NCI-H345 treated with DMSO at 0.1 percent for 48 hours (cell line): ENCODE data around the gene PUM1.

ENCODE experiments used
- DNase-seq: peaks from one replicate; lab custom pipeline; 2025; ENCODE audit not compliant: unreplicated experiment; lab: John Stamatoyannopoulos, UW

PUM1 gene

DNA sequence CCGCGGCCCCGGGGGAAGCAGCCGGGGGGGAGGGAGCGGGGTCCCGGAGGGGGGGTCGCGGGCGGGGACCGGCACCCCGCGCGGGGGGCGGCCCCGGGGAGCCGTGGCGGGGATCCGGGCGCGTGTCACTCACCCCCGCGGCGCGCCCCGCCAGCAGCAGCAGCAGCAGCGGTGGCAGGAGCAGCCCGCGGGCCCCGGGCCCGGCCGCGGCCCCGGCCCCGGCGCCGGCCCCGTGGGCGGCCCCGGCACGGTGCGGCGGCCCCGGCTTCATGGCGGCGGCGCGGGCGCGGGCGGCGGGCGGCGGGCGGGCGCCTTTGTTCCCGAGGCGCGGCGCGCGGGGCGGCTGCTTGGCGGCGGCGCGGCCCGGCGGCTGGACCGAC lies 157.2 kb downstream of the PUM1 start:
- DNase-seq = no peak

DNA sequence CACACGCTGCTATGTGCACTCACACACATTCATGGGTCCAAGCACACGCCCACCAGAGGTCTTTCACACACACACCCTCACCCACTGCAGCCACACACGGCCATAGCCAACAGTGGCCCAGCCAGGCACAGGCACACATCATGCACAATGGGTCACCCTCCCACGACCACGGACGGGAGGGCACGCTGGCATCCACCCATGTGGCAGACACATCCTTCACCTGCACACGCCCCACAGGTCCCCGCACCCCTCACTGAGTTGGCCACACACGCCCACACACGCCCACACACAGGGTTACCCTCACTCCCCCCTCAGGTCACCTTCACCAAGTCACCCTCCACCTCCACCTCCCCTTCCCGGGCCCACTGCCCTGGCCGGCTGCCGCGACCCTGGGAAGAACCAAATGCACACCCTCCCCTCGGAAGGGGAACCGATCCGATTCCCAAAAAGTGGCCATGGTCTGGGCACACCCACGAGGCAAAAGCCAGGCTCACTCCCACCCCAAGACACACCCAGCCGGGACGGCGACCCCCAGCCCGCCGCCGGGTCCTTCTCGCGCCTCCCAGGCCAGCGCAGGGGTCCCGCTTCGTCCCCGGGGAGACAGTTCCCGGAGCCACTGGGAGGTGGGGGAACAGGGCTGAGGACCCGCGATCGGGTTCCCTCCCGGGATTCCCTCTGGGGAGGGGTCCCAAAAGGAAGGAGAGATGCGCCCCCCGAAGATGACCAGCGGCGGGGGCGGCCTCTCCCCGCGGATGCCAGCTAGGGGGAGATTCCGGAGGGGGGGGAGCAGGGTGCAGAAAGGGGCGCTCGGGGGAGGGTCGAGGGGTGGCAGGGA lies 157.8 kb downstream of the PUM1 start:
- no peak for DNase-seq

DNA sequence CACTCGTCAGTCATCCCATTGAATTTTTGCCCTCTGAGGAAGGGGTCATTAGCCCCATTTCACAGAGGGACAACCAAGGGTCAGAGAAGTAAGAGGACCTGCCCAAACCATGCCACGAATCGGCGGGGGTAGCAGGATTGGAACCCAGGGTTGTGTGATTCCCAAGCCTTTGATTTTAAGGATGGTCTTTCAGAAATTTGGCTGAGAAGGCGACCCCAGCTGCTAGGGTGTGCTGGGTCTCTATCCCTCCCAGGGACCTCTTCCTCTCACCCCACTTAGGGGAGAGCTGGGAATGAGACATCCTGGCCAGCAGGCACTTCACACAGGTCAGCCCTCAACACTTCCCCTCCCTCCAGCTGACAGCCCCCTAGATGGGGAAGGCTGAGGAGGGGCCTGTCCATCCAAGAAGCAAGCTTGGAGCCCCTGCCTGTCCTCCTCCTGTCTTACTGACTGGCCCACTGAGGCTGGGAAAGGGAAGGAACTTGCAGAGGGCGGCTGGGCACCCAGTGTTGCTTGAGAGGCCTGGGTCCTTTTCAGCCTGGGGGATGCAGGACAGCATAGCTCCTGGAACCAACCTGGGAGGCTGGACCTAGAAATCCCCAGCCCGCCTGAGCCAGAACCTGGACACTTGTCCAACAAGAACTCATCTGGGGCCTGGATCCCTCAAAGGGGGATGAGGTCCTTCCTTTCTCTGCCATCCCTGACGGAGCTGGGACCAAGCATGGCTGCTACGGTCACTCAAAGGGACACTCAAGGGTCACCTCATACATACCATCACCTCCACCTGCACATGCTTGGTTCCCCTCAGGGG lies 158.7 kb downstream of the PUM1 start:
- DNase-seq = no peak

DNA sequence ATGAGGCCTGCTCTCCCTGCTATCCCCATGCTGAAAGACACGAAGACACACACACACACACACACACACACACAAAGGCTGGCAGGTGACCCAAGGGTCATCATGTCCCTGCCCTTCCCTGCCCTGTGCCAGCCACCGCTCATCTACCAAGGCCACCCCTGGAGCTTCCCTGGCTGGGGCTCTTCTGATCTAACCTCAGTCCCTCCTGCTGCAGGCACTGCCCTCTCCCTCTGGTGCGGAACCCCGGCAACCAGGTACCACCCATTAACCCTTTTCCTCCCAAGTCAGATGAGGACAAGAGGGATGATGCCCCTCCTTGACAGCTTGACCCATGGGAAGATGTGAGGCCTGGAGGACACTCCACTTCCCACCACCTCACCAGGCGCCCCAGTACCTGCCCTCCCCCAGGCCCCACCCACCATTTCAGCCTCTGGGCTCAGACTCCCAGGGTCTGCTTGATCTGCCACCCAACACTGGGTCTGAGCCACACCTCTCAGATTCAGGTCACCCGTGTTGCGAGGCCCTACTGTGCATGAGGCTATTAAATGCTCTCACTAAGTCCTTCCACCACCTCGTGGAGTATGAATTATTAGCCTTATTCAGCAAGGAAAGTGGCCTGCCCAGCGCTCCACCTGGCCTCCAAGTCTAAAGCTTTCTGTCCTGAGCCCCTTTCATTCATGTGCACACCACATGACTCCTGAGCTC lies 159.4 kb downstream of the PUM1 start:
- DNase-seq = no peak

DNA sequence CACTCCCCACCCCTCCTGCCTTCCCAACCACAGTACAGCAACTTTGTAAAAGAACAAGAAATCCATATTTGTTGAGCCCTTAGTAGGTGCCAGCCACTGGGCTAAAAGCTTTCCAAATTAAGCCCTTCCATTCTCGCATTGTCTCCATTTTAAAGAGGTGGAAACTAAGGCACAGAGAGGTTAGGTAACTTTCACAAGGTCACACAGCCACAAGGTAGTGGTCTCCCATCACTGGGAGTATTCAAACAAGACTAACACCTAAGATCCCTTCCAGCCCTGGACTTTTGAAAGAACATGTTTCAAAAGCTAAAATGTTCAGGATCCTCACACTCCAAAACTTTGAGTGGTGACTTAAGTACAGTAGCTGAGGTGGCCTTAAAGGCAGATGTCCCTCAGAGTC lies 160.1 kb downstream of the PUM1 start:
- no peak for DNase-seq

DNA sequence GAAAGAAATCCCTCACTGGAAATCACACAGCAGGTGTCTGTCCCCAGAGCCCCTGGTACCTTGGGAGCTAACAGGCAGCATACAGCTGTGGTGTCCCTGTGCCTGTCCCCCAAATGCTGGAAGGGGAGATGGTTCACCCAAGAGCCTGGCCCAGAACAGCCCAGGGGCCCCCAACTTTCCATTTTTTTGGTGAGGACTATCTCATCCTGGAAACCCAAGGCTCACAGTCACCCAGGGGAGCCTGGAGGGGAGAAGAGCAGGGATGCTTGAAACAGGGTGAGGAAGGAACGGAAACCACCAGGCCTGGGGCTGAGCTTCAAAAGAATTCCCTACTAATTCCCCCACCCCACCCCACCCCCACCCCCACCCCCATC lies 160.6 kb downstream of the PUM1 start:
- no peak for DNase-seq

DNA sequence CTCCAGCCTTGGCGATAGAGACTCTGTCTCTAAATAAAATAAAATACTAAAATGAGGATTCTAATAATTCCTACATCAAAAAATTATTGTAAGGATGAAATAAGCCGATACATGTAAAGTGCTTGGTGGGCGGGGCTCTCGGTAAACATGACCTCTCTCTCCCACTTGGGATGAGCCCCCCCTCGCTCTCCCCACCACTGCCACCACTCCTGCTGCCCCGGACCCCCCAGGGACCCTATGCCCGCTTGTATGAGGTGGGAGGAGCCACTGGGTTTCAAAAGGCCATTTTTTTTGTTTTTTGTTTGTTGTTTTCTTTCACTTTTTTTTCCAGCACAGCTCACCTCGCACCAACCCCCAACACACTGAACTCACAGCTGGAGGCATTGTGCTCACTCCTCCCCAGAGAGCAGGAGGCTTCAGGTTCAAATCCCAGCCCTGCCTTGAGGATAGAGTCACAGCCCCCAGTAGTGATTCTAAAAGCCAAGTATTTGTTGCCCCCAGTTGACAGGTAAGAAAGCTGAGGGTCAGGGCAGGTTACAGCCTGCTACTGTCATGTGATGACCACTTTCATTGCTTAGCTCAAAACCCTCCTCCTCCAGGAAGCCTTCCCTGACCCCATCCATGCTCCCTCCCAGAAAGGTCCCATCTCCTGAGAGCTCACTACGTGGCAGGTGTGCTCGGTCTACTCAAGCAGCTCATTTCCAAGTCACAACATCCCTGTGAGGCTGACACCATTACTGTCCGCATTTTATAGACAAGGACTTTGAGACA lies 161.1 kb downstream of the PUM1 start:
- DNase-seq = no peak

DNA sequence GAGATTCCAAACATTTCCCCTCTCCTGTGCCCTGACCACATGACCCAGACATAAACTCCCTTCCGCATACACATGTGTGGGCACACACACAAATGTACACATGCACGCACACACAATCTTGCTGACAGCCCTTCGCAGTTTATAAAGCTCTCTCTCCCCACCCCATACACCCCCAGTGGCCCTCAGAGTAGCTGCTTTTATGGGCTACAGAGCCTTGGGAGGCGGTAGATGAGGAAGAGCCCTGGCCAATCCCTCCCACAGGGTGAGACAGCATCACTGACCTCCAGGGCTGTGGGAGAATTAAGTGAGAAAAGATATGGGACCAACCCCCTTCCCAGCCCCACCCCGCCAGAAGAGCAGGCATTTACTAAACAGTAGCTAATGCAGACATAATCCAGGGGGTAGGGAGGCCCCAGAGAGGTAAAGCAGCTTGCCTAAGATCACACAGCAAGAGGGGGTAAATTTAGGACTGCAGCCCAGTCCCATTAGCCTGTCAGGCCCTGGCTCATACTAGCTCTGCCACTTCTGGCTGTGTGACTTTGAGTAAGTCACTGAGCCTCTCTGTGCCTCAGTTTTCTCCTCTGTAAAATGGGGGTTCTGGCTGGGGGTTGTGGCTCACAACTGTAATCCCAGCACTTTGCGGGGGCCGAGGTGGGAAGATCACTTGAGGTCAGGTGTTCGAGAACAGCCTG lies 162.0 kb downstream of the PUM1 start:
- DNase-seq = no peak

DNA sequence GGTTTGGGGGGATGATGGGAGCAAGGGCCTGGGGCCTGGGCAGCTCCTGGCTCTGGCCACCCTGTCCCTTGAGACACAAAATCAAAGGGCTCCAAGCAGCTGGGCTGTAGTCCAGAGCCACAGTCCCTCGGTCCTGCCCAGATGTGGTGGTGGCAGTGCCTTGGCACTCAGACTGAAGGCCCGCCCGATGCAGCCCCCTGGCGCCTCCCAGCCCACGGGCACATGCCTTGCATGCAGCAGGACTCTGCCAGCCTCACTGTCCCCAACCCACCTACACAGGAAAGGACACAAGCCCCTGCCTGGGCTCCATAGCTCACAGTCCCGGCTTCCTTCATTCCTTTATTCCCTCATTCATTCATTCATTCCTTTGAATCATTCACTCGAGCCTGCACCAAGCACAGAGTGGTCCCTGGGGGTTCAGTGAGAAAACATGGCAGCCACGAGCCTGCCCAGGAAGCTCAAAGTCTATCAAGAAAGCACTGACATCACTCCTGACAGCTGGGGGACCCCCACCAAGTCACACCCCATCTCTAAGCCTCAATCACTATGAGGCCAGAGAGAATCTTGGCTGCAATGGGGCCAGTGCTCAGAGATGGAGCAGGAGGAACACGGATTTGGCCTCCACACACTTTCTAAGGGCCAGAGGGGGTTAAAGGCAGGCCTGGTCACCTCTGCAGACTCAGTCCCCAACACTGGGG lies 162.8 kb downstream of the PUM1 start:
- DNase-seq = no peak

DNA sequence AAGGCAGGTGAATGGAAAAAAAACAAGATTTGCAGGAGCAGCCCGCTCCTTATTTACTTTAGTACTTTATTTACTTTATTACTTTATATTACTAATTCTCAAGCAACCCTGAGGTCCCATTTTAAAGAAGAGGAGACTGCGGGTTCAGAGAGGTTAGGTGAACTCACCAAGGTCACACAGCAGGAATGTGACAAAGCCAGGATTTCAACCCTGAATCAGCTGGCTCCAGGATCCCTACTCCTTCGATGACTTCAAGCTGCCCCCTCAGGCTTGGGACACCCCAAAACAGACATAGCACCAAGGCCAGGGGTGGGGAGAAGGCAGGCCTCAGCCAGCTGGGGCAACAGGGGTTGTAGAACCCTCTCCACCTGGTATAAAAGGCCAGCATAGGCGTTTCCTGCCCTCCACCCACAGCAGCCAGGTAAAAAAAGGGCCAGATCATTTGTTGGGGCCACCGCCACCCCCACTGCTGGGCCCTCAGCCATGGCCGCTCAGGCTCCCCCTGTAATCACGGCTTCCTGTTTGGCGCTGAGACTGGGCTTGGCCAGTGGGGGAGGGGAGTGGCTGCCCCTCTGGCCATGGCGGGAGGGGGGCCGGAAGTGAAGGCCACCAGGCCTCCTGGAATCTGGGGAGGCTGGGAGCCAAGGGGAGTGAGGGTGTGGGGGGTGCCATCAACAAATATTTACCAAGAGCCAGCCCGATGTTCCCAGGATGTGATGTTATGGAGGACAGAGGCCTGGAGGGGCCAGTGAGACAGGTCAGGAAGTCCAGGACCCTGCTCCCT lies 163.5 kb downstream of the PUM1 start:
- no peak for DNase-seq

DNA sequence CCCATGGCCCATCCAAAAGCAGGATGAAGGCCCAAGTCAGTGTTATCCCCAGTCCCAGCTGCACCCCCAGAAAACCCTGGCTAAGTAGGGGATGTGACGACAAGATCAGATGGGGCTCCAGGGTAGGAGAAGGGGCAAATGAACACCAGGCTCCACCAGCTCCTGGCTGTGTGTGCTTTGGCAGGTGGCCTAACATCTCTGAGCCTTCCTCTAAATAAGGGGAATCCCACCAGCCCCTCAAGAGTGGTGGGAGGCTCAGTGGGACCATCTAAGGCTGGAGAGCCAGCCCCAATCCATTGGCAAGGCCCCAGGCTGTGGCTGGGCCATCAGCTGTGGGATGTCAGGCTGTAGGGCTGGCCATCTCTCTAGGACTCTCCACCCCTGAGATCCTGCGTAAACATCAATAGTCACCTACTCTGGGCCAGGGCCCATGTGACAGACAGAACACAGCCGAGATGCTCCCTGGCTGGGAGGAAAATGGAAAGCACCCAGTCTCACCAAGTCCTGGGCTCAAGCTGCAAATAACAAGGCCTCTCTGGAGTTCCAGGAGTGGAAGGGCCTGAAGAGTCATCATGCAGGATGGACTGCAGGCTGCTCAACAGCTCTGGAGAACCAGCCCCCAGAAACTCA lies 164.5 kb downstream of the PUM1 start:
- DNase-seq = no peak

DNA sequence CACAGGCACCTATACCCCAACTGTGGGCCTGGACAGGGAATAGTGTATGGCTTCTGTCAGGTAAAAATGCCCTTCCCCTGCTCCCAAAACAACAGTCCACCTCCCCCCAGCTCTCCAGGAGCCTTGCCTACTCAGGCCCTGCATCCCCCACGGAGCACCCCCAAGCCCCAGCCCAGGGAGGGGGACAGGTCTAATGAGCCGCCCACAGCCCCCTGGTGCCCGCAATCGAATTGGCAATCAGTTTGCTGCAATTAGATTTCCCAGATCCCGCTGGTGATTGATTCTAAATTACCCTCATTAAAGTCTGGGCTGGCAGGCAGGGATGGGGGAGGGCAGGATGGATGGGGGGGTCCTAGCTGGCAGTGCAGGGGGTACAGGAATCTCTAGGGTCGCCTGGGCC lies 165.0 kb downstream of the PUM1 start:
- no peak for DNase-seq

DNA sequence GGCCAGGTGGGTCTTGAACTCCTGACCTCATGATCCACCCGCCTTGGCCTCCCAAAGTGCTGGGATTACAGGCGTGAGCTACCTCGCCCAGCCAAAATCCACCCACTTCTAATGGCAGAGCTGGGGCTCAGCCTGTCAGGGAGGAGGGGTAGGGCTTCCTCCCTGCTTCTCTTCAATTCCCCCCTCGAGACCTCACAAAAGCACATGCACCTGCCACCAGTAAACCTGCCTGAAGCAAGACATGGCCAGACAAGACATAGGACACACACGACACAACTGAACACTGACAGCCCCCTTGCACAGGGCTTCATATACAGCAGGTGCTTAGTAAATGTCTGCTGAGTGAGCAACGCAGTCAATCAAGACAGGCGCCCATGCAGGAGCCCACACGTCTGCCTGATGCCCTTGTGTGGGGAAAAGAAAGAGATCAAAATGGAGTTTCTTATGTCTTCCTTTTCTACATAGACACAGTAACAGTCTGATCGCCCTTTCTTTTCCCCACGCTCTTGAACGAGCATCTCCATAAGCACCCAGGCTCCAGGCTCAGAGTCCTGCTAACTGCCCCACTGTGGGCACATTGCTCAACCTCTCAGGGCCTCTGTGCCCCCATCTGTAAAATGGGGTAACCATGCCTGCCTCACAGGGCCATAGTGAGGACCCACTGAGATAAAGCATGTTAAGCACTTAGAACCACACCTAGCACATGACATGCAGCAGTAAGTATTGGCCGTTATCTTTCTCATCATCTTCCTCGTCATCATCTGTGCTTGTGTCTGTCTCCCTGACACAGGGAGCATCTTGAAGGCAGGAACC lies 165.7 kb downstream of the PUM1 start:
- no peak for DNase-seq

DNA sequence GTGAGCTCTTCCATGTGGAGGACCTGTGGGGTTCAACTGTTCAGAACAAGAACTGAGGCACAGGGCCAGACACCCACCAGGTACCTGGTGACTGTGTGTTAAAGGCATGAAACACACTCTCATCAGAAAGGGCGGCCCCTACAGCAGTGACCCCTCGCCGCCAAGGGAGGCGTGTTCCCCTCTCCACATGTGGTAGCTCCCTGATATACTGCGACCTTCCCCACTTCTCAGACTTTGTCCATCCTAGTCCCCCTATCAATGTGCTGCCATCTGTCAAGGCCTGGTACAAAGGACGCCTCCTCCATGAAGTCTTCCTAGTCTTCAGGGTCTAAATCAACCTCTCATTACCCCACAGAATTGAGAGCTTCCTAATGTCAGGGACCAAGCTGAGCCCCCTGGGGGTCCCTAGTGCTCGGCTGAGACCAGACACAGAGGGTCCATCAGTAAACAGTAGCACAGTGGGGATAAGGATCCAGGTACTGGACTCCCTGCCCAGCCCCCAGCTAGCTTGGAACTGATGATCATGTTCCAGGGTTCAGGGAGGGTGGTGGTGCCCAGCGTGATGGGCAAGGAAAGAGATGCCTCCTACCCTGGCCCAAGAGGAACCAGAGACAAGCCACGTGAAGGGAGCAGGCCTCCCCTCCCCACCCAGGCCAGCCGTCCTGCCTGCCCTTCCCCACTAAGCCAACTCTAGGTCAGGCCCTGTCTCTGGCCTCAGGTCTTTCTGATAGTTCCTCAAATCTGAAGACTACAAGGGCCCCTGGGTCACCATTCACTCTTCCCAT lies 167.3 kb downstream of the PUM1 start:
- no peak for DNase-seq

DNA sequence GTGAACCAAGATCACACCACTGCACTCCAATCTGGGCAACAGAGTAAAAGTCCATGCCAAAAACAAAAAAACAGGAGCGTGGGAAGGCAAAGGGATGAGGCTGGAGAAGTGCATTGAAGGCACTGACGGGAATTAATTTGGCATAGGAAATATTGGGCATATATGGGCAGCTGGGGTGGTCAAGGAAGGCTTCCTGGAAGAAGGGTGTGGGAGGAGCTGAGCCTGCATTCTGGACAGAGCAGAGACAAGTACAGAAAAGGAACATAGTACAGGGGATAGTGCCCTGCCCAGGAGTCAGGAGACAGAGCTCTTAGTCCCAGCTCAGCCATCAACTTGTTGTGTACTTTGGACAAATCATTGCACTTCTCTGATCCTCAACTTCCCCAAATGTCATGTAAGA lies 168.6 kb downstream of the PUM1 start:
- DNase-seq = no peak

DNA sequence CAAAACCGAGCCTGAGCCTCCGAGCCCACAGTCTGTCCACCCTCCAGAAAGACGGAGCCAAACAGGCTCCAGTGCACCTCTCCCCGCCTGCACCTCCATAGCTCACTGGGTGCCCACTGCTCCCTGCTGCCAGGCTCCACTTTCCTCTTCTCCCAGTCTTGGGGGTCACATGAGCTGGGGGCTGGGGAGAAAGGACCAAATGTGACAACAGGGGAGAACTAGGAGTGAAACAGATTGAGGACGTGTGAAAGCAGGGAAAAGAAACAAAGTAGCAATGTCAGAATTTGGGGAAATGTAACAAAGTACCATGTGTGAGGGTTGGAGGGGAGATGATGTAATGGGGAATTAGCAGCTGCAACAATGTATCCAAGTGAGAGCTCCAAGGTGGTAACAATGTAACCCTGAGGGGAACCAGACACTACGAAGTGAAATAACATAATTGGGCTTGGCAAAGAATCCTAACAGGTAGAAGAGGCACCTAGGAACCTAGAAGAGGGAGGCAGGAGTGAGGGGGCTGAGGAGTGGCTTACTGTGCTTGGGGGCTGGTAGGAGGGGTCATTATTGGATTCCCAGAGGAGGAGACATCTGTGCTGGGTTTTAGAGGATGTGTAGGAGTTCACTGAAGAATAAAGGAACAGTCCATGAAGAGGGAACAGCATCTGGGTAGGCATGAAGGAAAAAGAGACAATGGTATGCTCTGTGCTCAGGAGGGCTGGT lies 169.4 kb downstream of the PUM1 start:
- DNase-seq = no peak
